ENCODE data around the gene CELA3B. TPM values are rescaled to one million over a fixed set of nuclear protein-coding genes. Genes with fewer than 3 reads are reported as not detected.
"Not testable (repeated sequence)": the region's sequence is repeated elsewhere in the genome, so short reads cannot be mapped to it uniquely, and the experiment has no call there.

The CELA3B gene, protein sequence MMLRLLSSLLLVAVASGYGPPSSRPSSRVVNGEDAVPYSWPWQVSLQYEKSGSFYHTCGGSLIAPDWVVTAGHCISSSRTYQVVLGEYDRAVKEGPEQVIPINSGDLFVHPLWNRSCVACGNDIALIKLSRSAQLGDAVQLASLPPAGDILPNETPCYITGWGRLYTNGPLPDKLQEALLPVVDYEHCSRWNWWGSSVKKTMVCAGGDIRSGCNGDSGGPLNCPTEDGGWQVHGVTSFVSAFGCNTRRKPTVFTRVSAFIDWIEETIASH
- polyA plus RNA-seq (2013, experiment 1 of 2): not detected
- not detected for polyA plus RNA-seq (2013, experiment 2 of 2)

DNA sequence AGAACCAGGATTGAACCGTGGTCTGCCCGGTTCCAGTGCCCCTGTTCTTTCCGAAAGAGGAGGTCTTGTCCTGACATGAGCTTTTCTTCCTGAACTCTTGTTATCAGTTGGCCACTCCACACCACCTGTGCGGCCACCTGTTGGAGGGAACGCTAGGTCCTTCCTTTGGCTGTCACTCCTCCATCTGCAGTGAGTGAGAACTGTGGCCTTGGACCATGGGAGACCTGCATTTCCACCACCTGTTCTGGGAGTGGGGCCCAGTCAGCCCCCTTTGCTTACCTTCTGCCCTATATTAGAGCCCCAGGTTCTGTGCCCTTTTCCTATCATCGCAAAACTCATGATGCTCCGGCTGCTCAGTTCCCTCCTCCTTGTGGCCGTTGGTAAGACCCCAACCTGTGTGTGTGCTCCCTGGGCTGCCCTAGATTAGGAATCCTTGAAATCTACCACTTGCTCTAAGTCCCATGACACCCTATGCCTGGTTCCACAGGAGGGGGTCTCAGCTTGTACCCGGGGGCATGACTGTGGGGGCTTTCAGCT lies at the start of gene CELA3B:
Gene CELA3B (plus strand): TSS at position 320 of the 537 bp plus-strand sequence. CDS start 18 bp downstream, at position 338.
- H2BK5ac ChIP-seq (ENCODE audit: low read length); H3K18ac ChIP-seq (ENCODE audit: low read length); H3K4me1 ChIP-seq (ENCODE audit: control insufficient read depth in 2 of 2, insufficient read depth in 1 of 2, low read depth in 1 of 2, low read length in 2 of 2); H2BK12ac ChIP-seq (ENCODE audit: low read length); DNase-seq (ENCODE audit: low spot score); H3K9ac ChIP-seq (ENCODE audit: low read depth, low read length, poor library complexity); H3K23ac ChIP-seq (ENCODE audit: low read depth, low read length, poor library complexity); H4K91ac ChIP-seq (ENCODE audit: low read depth, low read length, poor library complexity); H2AK5ac ChIP-seq (ENCODE audit: low read depth, low read length); H3K4ac ChIP-seq (ENCODE audit: low read length); H3K36me3 ChIP-seq (replicated peaks in 1 of 2; ENCODE audit: control insufficient read depth in 2 of 2, insufficient read depth in 2 of 2, low read length in 2 of 2); H3K4me2 ChIP-seq (ENCODE audit: insufficient read depth, low read length, poor library complexity, severe bottlenecking); H3K27me3 ChIP-seq (ENCODE audit: control insufficient read depth in 3 of 3, insufficient read depth in 3 of 3, low read depth in 1 of 3, low read length in 3 of 3); H2AFZ ChIP-seq (ENCODE audit: low read length); H3K9me3 ChIP-seq (replicated peaks in 1 of 2; ENCODE audit: control insufficient read depth in 2 of 2, insufficient read depth in 1 of 2, low read depth in 1 of 2, low read length in 2 of 2); H2BK15ac ChIP-seq (ENCODE audit: low read length); H3K4me3 ChIP-seq (ENCODE audit: low read length in 2 of 2); H3K79me1 ChIP-seq (ENCODE audit: low read depth, low read length); H4K8ac ChIP-seq (ENCODE audit: low read depth, low read length); H3K27ac ChIP-seq (replicated peaks; ENCODE audit: low read length); H2BK120ac ChIP-seq (ENCODE audit: low read depth, low read length): not testable (repeated sequence)
- WGBS, 2 donors (ENCODE audit: extremely low coverage in 2 of 2, insufficient read length in 2 of 2, insufficient replicate concordance in 1 of 2): no CpG with 5 or more reads among the region's 9 CpGs
- H3K14ac ChIP-seq (ENCODE audit: low read length): peak within 1 kb of the TSS; percentile 17

- H3K18ac ChIP-seq (ENCODE audit: low read length): no peak overlapping the region
- no peak overlapping the region for H3K4me2 ChIP-seq (ENCODE audit: insufficient read depth, low read length, poor library complexity, severe bottlenecking)
- WGBS, 2 donors (ENCODE audit: extremely low coverage in 2 of 2, insufficient read length in 2 of 2, insufficient replicate concordance in 1 of 2): no CpG with 5 or more reads among the region's 12 CpGs
- H3K4me1 ChIP-seq (ENCODE audit: control insufficient read depth in 2 of 2, insufficient read depth in 1 of 2, low read depth in 1 of 2, low read length in 2 of 2): peaks cover 8 to 26% of the 10 kb centered on the region in 2 donors
- no peaks in the 10 kb centered on the region for H3K9me3 ChIP-seq (replicated peaks in 1 of 2; ENCODE audit: control insufficient read depth in 2 of 2, insufficient read depth in 1 of 2, low read depth in 1 of 2, low read length in 2 of 2)
- no peak overlapping the region for H2AFZ ChIP-seq (ENCODE audit: low read length)
- H3K27me3 ChIP-seq (ENCODE audit: control insufficient read depth in 3 of 3, insufficient read depth in 3 of 3, low read depth in 1 of 3, low read length in 3 of 3): no peaks in the 10 kb centered on the region
- H3K4me3 ChIP-seq (ENCODE audit: low read length in 2 of 2): no peak overlapping the region
- H3K4ac ChIP-seq (ENCODE audit: low read length): no peak overlapping the region
- peaks cover 3 to 6% of the 10 kb centered on the region in 2 donors for H3K36me3 ChIP-seq (replicated peaks in 1 of 2; ENCODE audit: control insufficient read depth in 2 of 2, insufficient read depth in 2 of 2, low read length in 2 of 2)
- peaks cover 13% of the 10 kb centered on the region for H3K79me1 ChIP-seq (ENCODE audit: low read depth, low read length)
- H3K23ac ChIP-seq (ENCODE audit: low read depth, low read length, poor library complexity): no peak overlapping the region
- H3K27ac ChIP-seq (replicated peaks; ENCODE audit: low read length): no peak overlapping the region
- H2BK120ac ChIP-seq (ENCODE audit: low read depth, low read length): no peak overlapping the region
- peak overlapping the region; percentile 47 for H3K9ac ChIP-seq (ENCODE audit: low read depth, low read length, poor library complexity)
- H2AK5ac ChIP-seq (ENCODE audit: low read depth, low read length): peak overlapping the region; percentile 40
- no peak for DNase-seq (ENCODE audit: low spot score)
- H2BK12ac ChIP-seq (ENCODE audit: low read length): no peak overlapping the region
- no peak overlapping the region for H4K91ac ChIP-seq (ENCODE audit: low read depth, low read length, poor library complexity)
- H4K8ac ChIP-seq (ENCODE audit: low read depth, low read length): no peak overlapping the region
- no peak overlapping the region for H3K14ac ChIP-seq (ENCODE audit: low read length)
- H2BK15ac ChIP-seq (ENCODE audit: low read length): peak overlapping the region; percentile 55
- H2BK5ac ChIP-seq (ENCODE audit: low read length): peak overlapping the region; percentile 45
Measured at GRCh38 chr1:21927533-21928237, 49.1 kb upstream of the CELA3B start.

GRCh38 chr1:21930080-21930571 lies 46.7 kb upstream of the CELA3B start:
- no peaks in the 10 kb centered on the region for H3K9me3 ChIP-seq (replicated peaks in 1 of 2; ENCODE audit: control insufficient read depth in 2 of 2, insufficient read depth in 1 of 2, low read depth in 1 of 2, low read length in 2 of 2)
- no peak overlapping the region for H3K4me3 ChIP-seq (ENCODE audit: low read length in 2 of 2)
- H2BK12ac ChIP-seq (ENCODE audit: low read length): no peak overlapping the region
- no peak overlapping the region for H3K9ac ChIP-seq (ENCODE audit: low read depth, low read length, poor library complexity)
- WGBS, 2 donors (ENCODE audit: extremely low coverage in 2 of 2, insufficient read length in 2 of 2, insufficient replicate concordance in 1 of 2): no CpG with 5 or more reads among the region's 8 CpGs
- no peak overlapping the region for H2BK15ac ChIP-seq (ENCODE audit: low read length)
- no peak overlapping the region for H2BK120ac ChIP-seq (ENCODE audit: low read depth, low read length)
- no peak overlapping the region for H2AK5ac ChIP-seq (ENCODE audit: low read depth, low read length)
- H3K27me3 ChIP-seq (ENCODE audit: control insufficient read depth in 3 of 3, insufficient read depth in 3 of 3, low read depth in 1 of 3, low read length in 3 of 3): no peaks in the 10 kb centered on the region
- no peak overlapping the region for H3K27ac ChIP-seq (replicated peaks; ENCODE audit: low read length)
- H2BK5ac ChIP-seq (ENCODE audit: low read length): no peak overlapping the region
- peak overlapping the region; percentile 54 for H3K18ac ChIP-seq (ENCODE audit: low read length)
- H3K79me1 ChIP-seq (ENCODE audit: low read depth, low read length): peaks cover 11% of the 10 kb centered on the region
- H3K4me1 ChIP-seq (ENCODE audit: control insufficient read depth in 2 of 2, insufficient read depth in 1 of 2, low read depth in 1 of 2, low read length in 2 of 2): peaks cover 15 to 29% of the 10 kb centered on the region in 2 donors
- peaks cover 3 to 6% of the 10 kb centered on the region in 2 donors for H3K36me3 ChIP-seq (replicated peaks in 1 of 2; ENCODE audit: control insufficient read depth in 2 of 2, insufficient read depth in 2 of 2, low read length in 2 of 2)
- no peak overlapping the region for H3K14ac ChIP-seq (ENCODE audit: low read length)
- H3K4ac ChIP-seq (ENCODE audit: low read length): no peak overlapping the region
- H4K91ac ChIP-seq (ENCODE audit: low read depth, low read length, poor library complexity): no peak overlapping the region
- no peak overlapping the region for H3K23ac ChIP-seq (ENCODE audit: low read depth, low read length, poor library complexity)
- H4K8ac ChIP-seq (ENCODE audit: low read depth, low read length): no peak overlapping the region
- H2AFZ ChIP-seq (ENCODE audit: low read length): no peak overlapping the region
- H3K4me2 ChIP-seq (ENCODE audit: insufficient read depth, low read length, poor library complexity, severe bottlenecking): no peak overlapping the region
- no peak for DNase-seq (ENCODE audit: low spot score)

Measured in neuronal stem cell (in vitro differentiated cells).